ENCODE results near the gene ADGRD2. TPM values are rescaled to one million over a fixed set of nuclear protein-coding genes. Genes with fewer than 3 reads are reported as not detected.

The ADGRD2 gene
- total and polyA plus RNA-seq, 2 of the 13 experiments (the other 11 are each of a cell fraction or from before 2014, with no cell fraction given), result not detected

- 79% methylated on average over 3 of the region's 3 CpGs for WGBS (ENCODE audit: low lambda C conversion rate)
- no TSS peak for BruUV-seq (replicated peaks)
- ChIA-PET CTCF (ENCODE audit: low intra/inter-chr PET ratio, low total read pairs) (no interaction called here), POLR2A (no interaction called here)
- Histone ChIP-seq H3K4me1 (ENCODE audit: insufficient read depth, low read length) (peaks cover 11% of the 10 kb centered on the region), H3K79me2 (ENCODE audit: insufficient read depth, low read length) (no peaks in the 10 kb centered on the region), H3K9me3 (ENCODE audit: low read length) (no peaks in the 10 kb centered on the region), H3K4me3 (replicated peaks in 1 of 3; ENCODE audit: insufficient read depth in 1 of 3, low read depth in 2 of 3, low read length in 3 of 3) (no peak overlapping the region), H4K20me1 (ENCODE audit: insufficient read depth, low read length) (no peaks in the 10 kb centered on the region), H3K9ac (ENCODE audit: insufficient read depth, low read depth, low read length) (no peak overlapping the region), H3K27ac (ENCODE audit: extremely low read length, insufficient read depth, low read length) (no peak overlapping the region), H2AFZ (ENCODE audit: low read length) (no peak overlapping the region), H3K36me3 (replicated peaks in 1 of 2; ENCODE audit: control insufficient read depth in 1 of 2, insufficient read depth in 2 of 2, low read length in 2 of 2) (no peaks in the 10 kb centered on the region), H3K4me2 (ENCODE audit: low read depth, low read length) (no peak overlapping the region), H3K27me3 (ENCODE audit: control insufficient read depth in 1 of 2, insufficient read depth in 2 of 2, low read length in 2 of 2) (peaks cover 0 to 14% of the 10 kb centered on the region in 2 experiments; a peak in 2 of 5 replicates)
- FAIRE-seq (no peak), DNase-seq (ENCODE audit: low spot score) (no peak), ATAC-seq (no peak)
- TF ChIP-seq, protein P1, sequence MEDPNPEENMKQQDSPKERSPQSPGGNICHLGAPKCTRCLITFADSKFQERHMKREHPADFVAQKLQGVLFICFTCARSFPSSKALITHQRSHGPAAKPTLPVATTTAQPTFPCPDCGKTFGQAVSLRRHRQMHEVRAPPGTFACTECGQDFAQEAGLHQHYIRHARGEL (CRISPR knock-in tag; IDR thresholded peaks at IDR 0.05), result no peak
- TF ChIP-seq KDM4B (CRISPR knock-in tag; IDR thresholded peaks at IDR 0.05), result no peak
- in situ Hi-C loops (cut with HindIII; ENCODE audit: extremely low pct_ligation_motif_present, low pct_unique_long_range_greater_than_20kb) (no loop called here), intact Hi-C loops (cut with micrococcal nuclease; ENCODE audit: unreplicated experiment) (no loop called here)
Measured at GRCh38 chr9:124437086-124437485, 13.2 kb upstream of the ADGRD2 start.

GRCh38 chr9:124438091-124438490 lies 12.2 kb upstream of the ADGRD2 start:
- DNase-seq (ENCODE audit: low spot score) (no peak), ATAC-seq (no peak), FAIRE-seq (no peak)
- Histone ChIP-seq H4K20me1 (ENCODE audit: insufficient read depth, low read length) (no peaks in the 10 kb centered on the region), H3K4me3 (replicated peaks in 1 of 3; ENCODE audit: insufficient read depth in 1 of 3, low read depth in 2 of 3, low read length in 3 of 3) (no peak overlapping the region), H3K4me2 (ENCODE audit: low read depth, low read length) (no peak overlapping the region), H3K27ac (ENCODE audit: extremely low read length, insufficient read depth, low read length) (no peak overlapping the region), H3K4me1 (ENCODE audit: insufficient read depth, low read length) (peaks cover 7% of the 10 kb centered on the region; the same call in 1 of the 2 replicates), H2AFZ (ENCODE audit: low read length) (no peak overlapping the region), H3K9ac (ENCODE audit: insufficient read depth, low read depth, low read length) (no peak overlapping the region), H3K9me3 (ENCODE audit: low read length) (no peaks in the 10 kb centered on the region), H3K36me3 (replicated peaks in 1 of 2; ENCODE audit: control insufficient read depth in 1 of 2, insufficient read depth in 2 of 2, low read length in 2 of 2) (no peaks in the 10 kb centered on the region), H3K27me3 (ENCODE audit: control insufficient read depth in 1 of 2, insufficient read depth in 2 of 2, low read length in 2 of 2) (peaks cover 0 to 14% of the 10 kb centered on the region in 2 experiments; a peak in 2 of 5 replicates), H3K79me2 (ENCODE audit: insufficient read depth, low read length) (no peaks in the 10 kb centered on the region)
- CTCF ChIA-PET (ENCODE audit: low intra/inter-chr PET ratio, low total read pairs), result no interaction called here
- TF ChIP-seq CREB1 (IDR thresholded peaks at IDR 0.05) (peak; percentile 84), CREB1 (CRISPR knock-in tag; IDR thresholded peaks at IDR 0.05) (no peak), ZNF781 (CRISPR knock-in tag; IDR thresholded peaks at IDR 0.05; ENCODE audit: borderline replicate concordance, not compliant biosample characterization) (no peak)
- BruUV-seq (replicated peaks), result no TSS peak
- intact Hi-C loops (cut with micrococcal nuclease; ENCODE audit: unreplicated experiment) (no loop called here), in situ Hi-C loops (cut with HindIII; ENCODE audit: extremely low pct_ligation_motif_present, low pct_unique_long_range_greater_than_20kb) (no loop called here)
- 58% methylated on average over 9 of the region's 9 CpGs for WGBS (ENCODE audit: low lambda C conversion rate)
- POLR2A ChIA-PET, result no interaction called here

Data from HepG2 (cell line).